Endodermal cell (in vitro differentiated cells): ENCODE measurements around the gene KLF12. TPM values are rescaled to one million over a fixed set of nuclear protein-coding genes. Genes with fewer than 3 reads are reported as not detected.

Source experiments
- DNase-seq: peaks from one replicate; pipeline ENCODE4 v3.0.0-alpha.2; 2017
- H3K27ac ChIP-seq: 2 replicates; pipeline ENCODE4 v1.5.1; 2013; ENCODE audit warnings: mild to moderate bottlenecking, low read depth, low read length, moderate library complexity
- H3K27me3 ChIP-seq: 2 replicates; pipeline ENCODE4 v1.6.1; 2013; ENCODE audit warnings: mild to moderate bottlenecking, low read length, moderate library complexity; ENCODE audit not compliant: insufficient read depth, control insufficient read depth, poor library complexity, severe bottlenecking
- H3K36me3 ChIP-seq: 2 replicates; pipeline ENCODE4 v1.7.0; 2013; ENCODE audit warnings: mild to moderate bottlenecking, low read length, moderate library complexity; ENCODE audit not compliant: control insufficient read depth, insufficient read depth
- H3K4me1 ChIP-seq: one replicate; pipeline ENCODE4 v1.7.0; 2013; ENCODE audit warnings: low read length; ENCODE audit not compliant: control insufficient read depth, insufficient read depth
- H3K4me3 ChIP-seq: 2 replicates; pipeline ENCODE4 v1.5.1; 2013; ENCODE audit warnings: mild to moderate bottlenecking, low read length, moderate library complexity
- H3K9ac ChIP-seq: 2 replicates; pipeline ENCODE4 v1.6.1; 2013; ENCODE audit warnings: mild to moderate bottlenecking, low read length, moderate library complexity; ENCODE audit not compliant: poor library complexity, severe bottlenecking; ENCODE audit errors: extremely low read depth
- H3K9me3 ChIP-seq: 2 replicates; pipeline ENCODE4 v1.6.1; 2013; ENCODE audit warnings: mild to moderate bottlenecking, low read length, moderate library complexity; ENCODE audit not compliant: control insufficient read depth
- H3K27ac Mint-ChIP-seq: 2 replicates; pipeline ENCODE4 v1.8.0; 2020; ENCODE audit warnings: mixed read lengths
- H3K27me3 Mint-ChIP-seq: 2 replicates; pipeline ENCODE4 v1.8.0; 2021; ENCODE audit warnings: mild to moderate bottlenecking, mixed read lengths; ENCODE audit not compliant: insufficient read depth
- H3K36me3 Mint-ChIP-seq: 2 replicates; pipeline ENCODE4 v1.8.0; 2020; ENCODE audit warnings: low read depth, mixed read lengths
- H3K4me1 Mint-ChIP-seq: 2 replicates; pipeline ENCODE4 v1.8.0; 2020; ENCODE audit warnings: mixed read lengths
- H3K4me3 Mint-ChIP-seq: 2 replicates; pipeline ENCODE4 v1.8.0; 2020; ENCODE audit warnings: mild to moderate bottlenecking, moderate library complexity, mixed read lengths
- H3K9me3 Mint-ChIP-seq: 2 replicates; pipeline ENCODE4 v1.8.0; 2020; ENCODE audit warnings: mild to moderate bottlenecking, mixed read lengths
- WGBS, 2 experiments: methylation state at CpG; one replicate each; pipeline versions ENCODE4 v1.1.5 to v1.1.7; 2013; ENCODE audit warnings: missing lambda C conversion rate in 2 of 2, mixed read lengths in 1 of 2; ENCODE audit not compliant: insufficient coverage in 1 of 2, insufficient read length in 1 of 2; 5-methylcytosine and 5-hydroxymethylcytosine counted together
- total RNA-seq, 2 donors: library from RNA; stranded (reverse); fragmentation: NEBNext Ultra II Directional in 1 of 2; extraction: Animal tissue kit (Norgen Biotek cat#: 25700) in 1 of 2; gene quantifications; 2 replicates in 1 of 2; 3 replicates in 1 of 2; pipeline ENCODE4 v1.2.1, GENCODE V29; 2021
- TF ChIP-seq, protein P1 (sequence below): fragments of 200-600 bp; sonication (generic); conservative IDR thresholded peaks from 2 replicates; pipeline ENCODE4 v1.5.0; 2021; ENCODE audit warnings: antibody characterized with exemption, mild to moderate bottlenecking

The KLF12 gene
- total RNA-seq, 2 donors from 2014 or later = 14.8 to 17.2 TPM

DNA sequence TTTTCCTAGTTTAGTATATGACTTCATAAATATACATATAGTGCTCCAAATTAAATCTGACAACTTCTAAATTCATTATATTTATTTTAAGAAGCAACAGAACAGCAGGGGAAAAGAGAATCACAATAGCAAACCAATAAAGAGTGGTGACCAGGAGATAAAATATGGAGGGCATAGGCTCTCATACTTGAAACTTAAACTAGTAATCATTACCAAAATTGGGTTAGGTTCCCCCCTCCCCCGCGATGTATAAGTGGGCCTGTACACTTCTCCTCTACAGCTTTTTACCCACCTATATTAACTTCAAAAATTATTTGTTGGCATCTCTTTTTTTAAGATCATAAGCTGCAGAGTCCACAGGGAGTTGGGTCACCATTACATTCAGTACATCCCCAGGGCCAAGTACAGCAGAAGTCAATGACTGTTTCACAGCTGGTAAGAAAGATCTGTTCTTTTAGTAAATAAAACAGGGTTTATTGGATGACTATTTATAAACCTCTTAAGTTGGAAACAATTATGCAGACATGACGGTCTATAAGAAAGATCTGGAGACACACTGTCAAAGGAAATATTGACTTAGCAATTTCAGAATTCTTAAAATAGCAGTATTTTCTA lies 29.4 kb downstream of the KLF12 start:
- Mint-ChIP-seq H3K27ac (no peak overlapping the region), H3K36me3 (peaks cover 12% of the 10 kb centered on the region), H3K4me1 (no peaks in the 10 kb centered on the region), H3K4me3 (no peak overlapping the region), H3K9me3 (peaks cover 16% of the 10 kb centered on the region), H3K27me3 (no peaks in the 10 kb centered on the region)
- Histone ChIP-seq H3K4me3 (no peak overlapping the region), H3K9me3 (no peaks in the 10 kb centered on the region), H3K27ac (no peak overlapping the region), H3K4me1 (no peaks in the 10 kb centered on the region), H3K27me3 (no peaks in the 10 kb centered on the region), H3K9ac (no peak overlapping the region), H3K36me3 (no peaks in the 10 kb centered on the region)
- TF ChIP-seq, protein P1, sequence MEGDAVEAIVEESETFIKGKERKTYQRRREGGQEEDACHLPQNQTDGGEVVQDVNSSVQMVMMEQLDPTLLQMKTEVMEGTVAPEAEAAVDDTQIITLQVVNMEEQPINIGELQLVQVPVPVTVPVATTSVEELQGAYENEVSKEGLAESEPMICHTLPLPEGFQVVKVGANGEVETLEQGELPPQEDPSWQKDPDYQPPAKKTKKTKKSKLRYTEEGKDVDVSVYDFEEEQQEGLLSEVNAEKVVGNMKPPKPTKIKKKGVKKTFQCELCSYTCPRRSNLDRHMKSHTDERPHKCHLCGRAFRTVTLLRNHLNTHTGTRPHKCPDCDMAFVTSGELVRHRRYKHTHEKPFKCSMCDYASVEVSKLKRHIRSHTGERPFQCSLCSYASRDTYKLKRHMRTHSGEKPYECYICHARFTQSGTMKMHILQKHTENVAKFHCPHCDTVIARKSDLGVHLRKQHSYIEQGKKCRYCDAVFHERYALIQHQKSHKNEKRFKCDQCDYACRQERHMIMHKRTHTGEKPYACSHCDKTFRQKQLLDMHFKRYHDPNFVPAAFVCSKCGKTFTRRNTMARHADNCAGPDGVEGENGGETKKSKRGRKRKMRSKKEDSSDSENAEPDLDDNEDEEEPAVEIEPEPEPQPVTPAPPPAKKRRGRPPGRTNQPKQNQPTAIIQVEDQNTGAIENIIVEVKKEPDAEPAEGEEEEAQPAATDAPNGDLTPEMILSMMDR = no peak
- no peak for DNase-seq
- 86 to 93% methylated on average over 2 to 3 of the region's 3 CpGs for WGBS, 2 experiments

- Histone ChIP-seq H3K9me3 (no peaks in the 10 kb centered on the region), H3K27ac (no peak overlapping the region), H3K9ac (no peak overlapping the region), H3K4me3 (no peak overlapping the region), H3K4me1 (no peaks in the 10 kb centered on the region), H3K36me3 (no peaks in the 10 kb centered on the region), H3K27me3 (no peaks in the 10 kb centered on the region)
- H3K4me3 Mint-ChIP-seq = no peak overlapping the region
- H3K9me3 Mint-ChIP-seq = peaks cover 16% of the 10 kb centered on the region
- no peak overlapping the region for H3K27ac Mint-ChIP-seq
- no peaks in the 10 kb centered on the region for H3K27me3 Mint-ChIP-seq
- DNase-seq = no peak
- TF ChIP-seq, protein P1 = no peak
- H3K36me3 Mint-ChIP-seq = peaks cover 12% of the 10 kb centered on the region
- no peaks in the 10 kb centered on the region for H3K4me1 Mint-ChIP-seq
- WGBS, 2 experiments = 97 to 100% methylated on average over 2 to 3 of the region's 3 CpGs
Measured at GRCh38 chr13:74103970-74104555, 30.1 kb downstream of the KLF12 start.

DNA sequence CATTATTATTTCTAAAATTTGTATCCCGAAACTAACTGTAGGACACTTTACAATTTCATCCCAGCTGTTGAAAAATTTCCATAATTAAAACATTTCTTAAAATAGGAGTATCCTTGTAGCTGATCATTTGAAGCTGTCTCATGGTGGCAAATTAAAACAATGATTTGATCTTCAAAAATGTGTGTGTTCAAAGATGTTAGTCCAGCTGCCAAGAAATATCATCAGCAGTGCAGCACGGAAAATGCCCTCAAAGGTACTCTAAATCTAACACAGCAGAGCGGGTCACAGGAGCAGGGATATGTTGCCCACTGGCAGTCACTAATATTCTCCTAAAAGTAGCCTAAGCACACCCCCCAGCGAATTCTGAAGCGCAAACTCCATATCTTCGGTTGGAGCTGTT lies 31.0 kb downstream of the KLF12 start:
- no peak overlapping the region for H3K4me3 Mint-ChIP-seq
- no peaks in the 10 kb centered on the region for H3K27me3 ChIP-seq
- no peak for DNase-seq
- no peaks in the 10 kb centered on the region for H3K36me3 ChIP-seq
- H3K27ac ChIP-seq = no peak overlapping the region
- H3K27me3 Mint-ChIP-seq = no peaks in the 10 kb centered on the region
- WGBS, 2 experiments = 95 to 100% methylated on average over 2 to 4 of the region's 6 CpGs
- H3K27ac Mint-ChIP-seq = no peak overlapping the region
- no peak overlapping the region for H3K4me3 ChIP-seq
- no peak overlapping the region for H3K9ac ChIP-seq
- H3K4me1 ChIP-seq = no peaks in the 10 kb centered on the region
- no peaks in the 10 kb centered on the region for H3K9me3 ChIP-seq
- TF ChIP-seq, protein P1 = no peak
- peaks cover 12% of the 10 kb centered on the region for H3K36me3 Mint-ChIP-seq
- peaks cover 14% of the 10 kb centered on the region for H3K9me3 Mint-ChIP-seq
- no peaks in the 10 kb centered on the region for H3K4me1 Mint-ChIP-seq
